Measurements from ENCODE around the gene MED27.

MED27 gene

GRCh38 chr9:131969469-131969989 lies 110.1 kb downstream of the MED27 start:
- TF ChIP-seq CTCF (conservative IDR thresholded peaks at IDR 0.05) = no peak

GRCh38 chr9:131968632-131969031 lies 111.0 kb downstream of the MED27 start:
- H3K27ac ChIP-seq = no peak overlapping the region

More at GRCh38 chr9:131969469-131969989, 110.1 kb downstream of the MED27 start:
- no peak overlapping the region for H3K27ac ChIP-seq

GRCh38 chr9:131965841-131966240 lies 113.8 kb downstream of the MED27 start:
- no peak for TF ChIP-seq CTCF (conservative IDR thresholded peaks at IDR 0.05)
- H3K27ac ChIP-seq = no peak overlapping the region

More at GRCh38 chr9:131968632-131969031, 111.0 kb downstream of the MED27 start:
- no peak for TF ChIP-seq CTCF (conservative IDR thresholded peaks at IDR 0.05)

- no peak for TF ChIP-seq CTCF (conservative IDR thresholded peaks at IDR 0.05)
- no peak overlapping the region for H3K27ac ChIP-seq
Observed at GRCh38 chr9:131965103-131965502, 114.6 kb downstream of the MED27 start.

- H3K27ac ChIP-seq = no peak overlapping the region
- no peak for TF ChIP-seq CTCF (conservative IDR thresholded peaks at IDR 0.05)
Observed at GRCh38 chr9:131963072-131964030, 116.3 kb downstream of the MED27 start.

GRCh38 chr9:131961496-131961880 lies 118.2 kb downstream of the MED27 start:
- no peak for TF ChIP-seq CTCF (conservative IDR thresholded peaks at IDR 0.05)
- H3K27ac ChIP-seq = no peak overlapping the region

- TF ChIP-seq CTCF (conservative IDR thresholded peaks at IDR 0.05) = no peak
- H3K27ac ChIP-seq = no peak overlapping the region
Observed at GRCh38 chr9:131960851-131961495, 118.7 kb downstream of the MED27 start.
